ENCODE data around the gene HHIPL1. TPM values are rescaled to one million over a fixed set of nuclear protein-coding genes. Genes with fewer than 3 reads are reported as not detected.

HHIPL1 gene
- total RNA-seq, 5 donors from 2014 or later (not counting 1 experiment from before 2014, with no cell fraction given) = 0.05 to 0.35 (median 0.23) TPM

DNA sequence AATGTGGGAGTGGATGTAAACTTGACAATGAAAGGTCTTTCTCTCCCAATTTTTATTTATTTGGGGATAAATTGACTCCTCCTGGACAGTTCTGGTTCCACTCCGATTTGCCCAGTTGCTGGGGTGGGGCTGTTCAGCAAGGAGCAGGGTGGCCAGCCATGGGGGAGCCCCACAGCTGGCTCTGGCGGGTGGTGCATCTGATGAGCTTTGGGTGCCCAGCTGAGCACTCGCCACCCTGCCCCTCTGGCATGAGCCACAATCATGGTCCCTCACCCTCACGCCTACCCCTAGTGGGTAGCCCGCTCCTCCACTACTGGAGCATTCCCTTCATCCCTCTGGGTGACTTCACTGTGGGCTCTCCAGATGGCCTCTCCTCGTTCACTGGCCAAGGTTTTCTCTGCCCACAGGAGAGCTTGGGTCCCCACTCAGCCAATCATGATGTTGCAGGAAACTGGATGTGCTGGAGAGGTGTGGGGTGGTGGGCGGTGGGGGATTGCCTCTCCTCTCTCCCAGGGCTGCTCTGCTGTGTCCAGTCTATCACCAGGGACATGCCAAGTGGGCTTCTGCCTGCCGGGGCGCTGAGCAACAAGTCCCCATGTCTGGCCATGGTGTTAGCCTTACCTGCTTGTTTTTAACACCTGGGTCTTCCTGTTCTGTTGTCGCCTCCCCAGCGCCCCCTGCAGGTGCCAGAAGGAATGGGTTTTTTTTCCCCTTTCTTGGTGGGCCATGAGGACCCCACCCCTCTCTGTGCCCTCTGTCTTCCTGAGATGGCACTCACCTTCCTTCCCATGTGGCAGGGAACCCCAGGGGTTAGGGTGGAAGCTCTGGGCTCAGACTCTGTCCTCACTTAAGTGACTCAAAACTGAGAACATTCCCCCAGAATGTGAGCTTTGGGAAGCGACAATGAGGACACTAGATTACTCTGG is 42.6 kb downstream of the HHIPL1 start:
- peaks cover 28 to 40% of the 10 kb centered on the region in 2 donors for H3K27me3 Mint-ChIP-seq
- H3K9me3 Mint-ChIP-seq = no peaks in the 10 kb centered on the region
- H3K36me3 Mint-ChIP-seq = no peaks in the 10 kb centered on the region
- no peaks in the 10 kb centered on the region for H3K9me3 ChIP-seq
- no peak overlapping the region for H3K4me3 Mint-ChIP-seq
- CTCF ChIA-PET = no interaction called here
- WGBS (ENCODE audit: insufficient coverage) = 51% methylated on average over 8 of the region's 12 CpGs
- POLR2A ChIA-PET = interaction anchor here in 1 of 2 donors (0.5 kb wide), 1 partner anchor 14 kb away, joined by 5 read pairs; no protein-coding TSS in a partner anchor
- peaks cover 0 to 28% of the 10 kb centered on the region in 2 experiments for H3K4me1 ChIP-seq (ENCODE audit: control insufficient read depth in 1 of 2, extremely low read depth in 1 of 2, insufficient read depth in 2 of 2, low read length in 2 of 2)
- H3K4me1 Mint-ChIP-seq = peaks cover 19 to 30% (median 25%) of the 10 kb centered on the region in 3 donors
- no peak for ATAC-seq (replicated peaks in 1 of 4)
- DNase-seq = peak in 22 of 35 experiments; percentile 8 to 69 (median 28)
- H3K27me3 ChIP-seq (replicated peaks in 1 of 2; ENCODE audit: control insufficient read depth in 2 of 2, extremely low read depth in 1 of 2, insufficient read depth in 2 of 2, low read length in 1 of 2) = peaks cover 9 to 54% of the 10 kb centered on the region in 2 experiments
- H3K27ac Mint-ChIP-seq = no peak overlapping the region
- H3K4me3 ChIP-seq (ENCODE audit: control insufficient read depth in 1 of 2, extremely low read depth in 1 of 2, low read length in 1 of 2) = no peak overlapping the region
- no peaks in the 10 kb centered on the region for H3K36me3 ChIP-seq (ENCODE audit: control insufficient read depth in 2 of 2, extremely low read depth in 1 of 2, insufficient read depth in 1 of 2, low read length in 1 of 2)
- H3K27ac ChIP-seq (ENCODE audit: low read length) = no peak overlapping the region

DNA sequence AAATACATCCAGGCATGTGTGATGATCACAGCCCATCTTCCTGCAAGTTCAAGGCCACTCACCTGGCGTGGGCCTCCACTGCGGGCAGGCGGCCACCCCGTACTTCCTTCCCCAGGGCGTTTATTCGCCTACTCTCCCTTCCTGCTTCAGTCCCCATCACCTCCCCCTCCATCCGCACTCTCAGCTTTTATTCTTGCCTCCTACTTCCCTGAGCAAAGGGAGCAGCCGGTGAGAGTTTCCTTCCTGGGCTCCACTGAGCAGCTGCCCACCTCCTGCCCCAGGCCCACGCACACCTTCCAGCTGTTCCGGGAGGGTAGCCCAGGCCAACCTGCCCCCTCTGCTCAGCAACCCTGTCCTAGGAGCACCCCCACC is 43.3 kb downstream of the HHIPL1 start:
- POLR2A ChIA-PET = interaction anchor here in 1 of 2 donors (0.5 kb wide), 1 partner anchor 13 kb away, joined by 5 read pairs; no protein-coding TSS in a partner anchor
- Histone ChIP-seq H3K4me1 (ENCODE audit: control insufficient read depth in 1 of 2, extremely low read depth in 1 of 2, insufficient read depth in 2 of 2, low read length in 2 of 2) (peaks cover 0 to 21% of the 10 kb centered on the region in 2 experiments), H3K4me3 (ENCODE audit: control insufficient read depth in 1 of 2, extremely low read depth in 1 of 2, low read length in 1 of 2) (no peak overlapping the region), H3K9me3 (no peaks in the 10 kb centered on the region), H3K27me3 (replicated peaks in 1 of 2; ENCODE audit: control insufficient read depth in 2 of 2, extremely low read depth in 1 of 2, insufficient read depth in 2 of 2, low read length in 1 of 2) (peaks cover 9 to 53% of the 10 kb centered on the region in 2 experiments), H3K36me3 (ENCODE audit: control insufficient read depth in 2 of 2, extremely low read depth in 1 of 2, insufficient read depth in 1 of 2, low read length in 1 of 2) (no peaks in the 10 kb centered on the region), H3K27ac (ENCODE audit: low read length) (no peak overlapping the region)
- Mint-ChIP-seq H3K9me3 (no peaks in the 10 kb centered on the region), H3K4me3 (no peak overlapping the region), H3K36me3 (no peaks in the 10 kb centered on the region), H3K4me1 (peaks cover 13 to 23% (median 23%) of the 10 kb centered on the region in 3 donors), H3K27ac (no peak overlapping the region), H3K27me3 (peaks cover 28 to 39% of the 10 kb centered on the region in 2 donors)
- DNase-seq (peak in 2 of 35 experiments; percentile 5 to 17), ATAC-seq (replicated peaks in 1 of 4) (no peak)
- 8% methylated on average over 9 of the region's 10 CpGs for WGBS (ENCODE audit: insufficient coverage)
- CTCF ChIA-PET = no interaction called here

GRCh38 chr14:99688629-99689028 is 43.7 kb downstream of the HHIPL1 start:
- peaks cover 28 to 39% of the 10 kb centered on the region in 2 donors for H3K27me3 Mint-ChIP-seq
- ATAC-seq (replicated peaks in 1 of 4) (no peak), DNase-seq (peak in 1 of 35 experiments; percentile 20)
- peak overlapping the region in 1 of 2 donors; percentile 2 for H3K27ac Mint-ChIP-seq
- 84% methylated on average over 11 of the region's 11 CpGs for WGBS (ENCODE audit: insufficient coverage)
- Histone ChIP-seq H3K27me3 (replicated peaks in 1 of 2; ENCODE audit: control insufficient read depth in 2 of 2, extremely low read depth in 1 of 2, insufficient read depth in 2 of 2, low read length in 1 of 2) (peaks cover 9 to 53% of the 10 kb centered on the region in 2 experiments), H3K9me3 (no peaks in the 10 kb centered on the region), H3K36me3 (ENCODE audit: control insufficient read depth in 2 of 2, extremely low read depth in 1 of 2, insufficient read depth in 1 of 2, low read length in 1 of 2) (no peaks in the 10 kb centered on the region), H3K27ac (ENCODE audit: low read length) (no peak overlapping the region), H3K4me1 (ENCODE audit: control insufficient read depth in 1 of 2, extremely low read depth in 1 of 2, insufficient read depth in 2 of 2, low read length in 2 of 2) (peaks cover 0 to 17% of the 10 kb centered on the region in 2 experiments), H3K4me3 (ENCODE audit: control insufficient read depth in 1 of 2, extremely low read depth in 1 of 2, low read length in 1 of 2) (no peak overlapping the region)
- no peak overlapping the region for H3K4me3 Mint-ChIP-seq
- no peaks in the 10 kb centered on the region for H3K9me3 Mint-ChIP-seq
- CTCF ChIA-PET = no interaction called here
- peaks cover 13 to 23% (median 22%) of the 10 kb centered on the region in 3 donors for H3K4me1 Mint-ChIP-seq
- no peaks in the 10 kb centered on the region for H3K36me3 Mint-ChIP-seq
- POLR2A ChIA-PET = no interaction called here

GRCh38 chr14:99689266-99690236 is 44.6 kb downstream of the HHIPL1 start:
- H3K27me3 Mint-ChIP-seq = peaks cover 28 to 39% of the 10 kb centered on the region in 2 donors
- H3K9me3 ChIP-seq = no peaks in the 10 kb centered on the region
- no peaks in the 10 kb centered on the region for H3K36me3 Mint-ChIP-seq
- H3K36me3 ChIP-seq (ENCODE audit: control insufficient read depth in 2 of 2, extremely low read depth in 1 of 2, insufficient read depth in 1 of 2, low read length in 1 of 2) = no peaks in the 10 kb centered on the region
- DNase-seq (peak in 1 of 35 experiments; percentile 12), ATAC-seq (replicated peaks in 1 of 4) (no peak)
- H3K27me3 ChIP-seq (replicated peaks in 1 of 2; ENCODE audit: control insufficient read depth in 2 of 2, extremely low read depth in 1 of 2, insufficient read depth in 2 of 2, low read length in 1 of 2) = peaks cover 9 to 53% of the 10 kb centered on the region in 2 experiments
- H3K4me1 Mint-ChIP-seq = peaks cover 11 to 22% (median 20%) of the 10 kb centered on the region in 3 donors
- H3K4me1 ChIP-seq (ENCODE audit: control insufficient read depth in 1 of 2, extremely low read depth in 1 of 2, insufficient read depth in 2 of 2, low read length in 2 of 2) = peaks cover 0 to 14% of the 10 kb centered on the region in 2 experiments
- H3K27ac Mint-ChIP-seq = no peak overlapping the region
- H3K9me3 Mint-ChIP-seq = no peaks in the 10 kb centered on the region
- no peak overlapping the region for H3K27ac ChIP-seq (ENCODE audit: low read length)
- no peak overlapping the region for H3K4me3 ChIP-seq (ENCODE audit: control insufficient read depth in 1 of 2, extremely low read depth in 1 of 2, low read length in 1 of 2)
- 85% methylated on average over 10 of the region's 11 CpGs for WGBS (ENCODE audit: insufficient coverage)
- CTCF ChIA-PET = interaction anchor here in 1 of 2 donors (0.5 kb wide), 1 partner anchor 249 kb away, joined by 3 read pairs; no protein-coding TSS in a partner anchor
- no peak overlapping the region for H3K4me3 Mint-ChIP-seq
- POLR2A ChIA-PET = no interaction called here

DNA sequence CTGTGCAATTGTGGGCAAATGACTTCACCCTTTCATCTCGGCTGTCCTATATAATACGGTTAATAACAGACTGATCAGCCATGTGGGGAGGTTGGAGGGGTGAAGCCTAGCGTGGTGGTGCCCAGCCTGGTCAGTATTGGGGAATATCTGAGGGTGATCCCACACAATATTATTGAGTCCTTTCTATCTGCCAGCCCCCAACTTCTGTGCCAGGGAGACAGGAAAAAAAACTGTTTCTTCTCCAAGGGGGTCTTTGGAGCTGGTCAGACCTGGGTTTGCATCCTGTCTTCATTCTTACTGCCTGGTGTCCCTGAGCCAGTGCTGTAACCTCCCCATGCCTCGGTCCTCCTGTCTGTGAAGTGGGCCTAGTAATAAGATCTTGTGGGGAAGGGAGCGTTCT is 45.7 kb downstream of the HHIPL1 start:
- H3K27ac ChIP-seq (ENCODE audit: low read length) = no peak overlapping the region
- ChIA-PET POLR2A (no interaction called here), CTCF (no interaction called here)
- Mint-ChIP-seq H3K4me3 (no peak overlapping the region), H3K36me3 (no peaks in the 10 kb centered on the region), H3K4me1 (peaks cover 10 to 18% (median 17%) of the 10 kb centered on the region in 3 donors), H3K9me3 (no peaks in the 10 kb centered on the region), H3K27me3 (peaks cover 28 to 40% of the 10 kb centered on the region in 2 donors), H3K27ac (no peak overlapping the region)
- H3K36me3 ChIP-seq (ENCODE audit: control insufficient read depth in 2 of 2, extremely low read depth in 1 of 2, insufficient read depth in 1 of 2, low read length in 1 of 2) = no peaks in the 10 kb centered on the region
- peaks cover 0 to 11% of the 10 kb centered on the region in 2 experiments for H3K4me1 ChIP-seq (ENCODE audit: control insufficient read depth in 1 of 2, extremely low read depth in 1 of 2, insufficient read depth in 2 of 2, low read length in 2 of 2)
- ATAC-seq (replicated peaks in 1 of 4) = no peak
- no CpG with 5 or more reads among the region's 5 CpGs for WGBS (ENCODE audit: insufficient coverage)
- no peak overlapping the region for H3K4me3 ChIP-seq (ENCODE audit: control insufficient read depth in 1 of 2, extremely low read depth in 1 of 2, low read length in 1 of 2)
- DNase-seq = no peak
- H3K27me3 ChIP-seq (replicated peaks in 1 of 2; ENCODE audit: control insufficient read depth in 2 of 2, extremely low read depth in 1 of 2, insufficient read depth in 2 of 2, low read length in 1 of 2) = peaks cover 4 to 49% of the 10 kb centered on the region in 2 experiments
- no peaks in the 10 kb centered on the region for H3K9me3 ChIP-seq
